HG02610 (cell line): ENCODE measurements around the gene OR52J3.
"Not testable (repeated sequence)": the region's sequence is repeated elsewhere in the genome, so short reads cannot be mapped to it uniquely, and the experiment has no call there.

Experiments
- ATAC-seq: cut with Tn5 transposase; IDR thresholded peaks from one replicate; pipeline ENCODE4 v1.9.1; 2021; ENCODE audit warnings: mild to moderate bottlenecking, moderate library complexity; ENCODE audit not compliant: unreplicated experiment

OR52J3 gene

GRCh38 chr11:5046226-5046625 is at the start of gene OR52J3:
TSS of gene OR52J3 (plus strand) at chr11:5046526. CDS start at chr11:5046526, 0 bp downstream.
- no peak for ATAC-seq

GRCh38 chr11:5004424-5005274 is 41.7 kb upstream of the OR52J3 start:
- ATAC-seq: no peak

GRCh38 chr11:5007561-5007960 is 38.8 kb upstream of the OR52J3 start:
- no peak for ATAC-seq

DNA sequence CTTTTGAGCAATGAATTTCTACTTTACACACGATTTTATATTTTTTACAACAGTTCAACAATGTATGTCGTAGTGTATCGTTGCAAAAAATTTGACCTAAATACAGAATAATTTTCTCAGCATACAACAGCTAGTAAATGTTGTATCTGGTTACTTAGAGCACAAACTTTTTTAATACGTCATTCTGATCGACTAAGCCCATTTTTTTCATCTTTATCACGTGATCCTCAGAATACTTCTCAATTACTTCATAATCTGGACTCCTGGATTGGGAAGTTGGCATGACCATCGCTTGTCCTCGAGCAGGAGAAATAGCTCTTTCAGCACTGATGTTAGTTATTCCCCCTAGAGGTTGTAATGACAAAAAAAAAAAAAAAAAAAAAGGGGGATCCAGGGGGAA is 35.1 kb upstream of the OR52J3 start:
- ATAC-seq: no peak

GRCh38 chr11:5013012-5013411 is 33.3 kb upstream of the OR52J3 start:
- no peak for ATAC-seq

DNA sequence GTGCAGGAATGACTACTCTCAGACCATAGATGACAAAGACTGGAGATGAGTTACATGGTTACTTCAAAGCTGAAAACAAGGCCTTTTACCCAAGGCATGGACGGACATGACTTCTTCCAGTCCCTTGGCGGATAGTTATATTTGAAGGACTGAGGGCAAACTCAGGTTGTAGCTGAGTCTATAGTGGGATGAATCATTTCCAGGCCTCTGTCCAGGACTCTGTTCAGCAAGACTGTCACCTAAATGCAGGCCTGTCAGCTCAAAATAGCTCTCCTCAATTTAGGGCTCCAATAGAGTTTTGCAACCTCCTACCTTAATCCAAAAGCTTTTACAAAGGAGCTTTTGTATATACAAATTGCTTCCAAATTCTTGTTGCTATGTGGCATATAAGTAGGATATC is 24.3 kb upstream of the OR52J3 start:
- ATAC-seq: no peak

- ATAC-seq: no peak
Observed at GRCh38 chr11:5036669-5037068, 9.7 kb upstream of the OR52J3 start.

DNA sequence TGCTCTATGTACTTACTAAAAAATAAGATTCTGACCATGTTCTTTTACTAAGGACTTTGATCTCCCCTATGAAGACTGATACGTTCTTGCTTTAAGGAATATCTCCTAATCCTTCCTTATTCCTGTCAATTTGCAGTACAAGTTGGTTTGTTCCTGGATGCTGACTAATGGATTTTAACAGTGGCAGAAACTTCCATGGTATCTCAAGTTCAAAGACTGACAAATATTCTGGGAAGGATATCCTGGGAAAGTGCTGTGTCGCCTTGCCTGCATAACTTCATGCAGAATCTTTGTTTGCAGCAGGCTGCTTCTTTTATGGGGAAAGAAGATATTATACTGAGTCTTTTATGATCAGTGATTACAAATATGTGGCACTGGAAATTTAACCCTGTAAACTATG is 8.4 kb upstream of the OR52J3 start:
- ATAC-seq: no peak

GRCh38 chr11:5038341-5038740 is 8.0 kb upstream of the OR52J3 start:
- no peak for ATAC-seq

DNA sequence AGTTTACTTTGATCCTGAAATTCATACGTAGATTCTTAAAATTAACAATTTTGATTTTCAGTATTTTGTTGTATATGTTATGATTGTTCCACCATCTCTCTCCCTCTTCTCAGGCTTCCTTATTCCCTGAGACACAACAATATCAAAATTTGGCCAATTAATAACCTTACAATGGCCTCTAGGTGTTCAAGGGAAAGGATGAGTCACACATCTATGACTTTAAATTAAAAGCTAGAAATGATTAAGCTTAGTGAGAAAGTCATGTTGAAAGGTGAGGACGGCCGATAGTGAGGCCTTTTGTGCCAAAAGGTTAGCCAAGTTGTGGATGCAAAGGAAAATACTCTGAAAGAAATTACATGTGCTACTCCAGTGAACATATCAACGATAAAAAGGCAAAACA is 5.5 kb upstream of the OR52J3 start:
- no peak for ATAC-seq

DNA sequence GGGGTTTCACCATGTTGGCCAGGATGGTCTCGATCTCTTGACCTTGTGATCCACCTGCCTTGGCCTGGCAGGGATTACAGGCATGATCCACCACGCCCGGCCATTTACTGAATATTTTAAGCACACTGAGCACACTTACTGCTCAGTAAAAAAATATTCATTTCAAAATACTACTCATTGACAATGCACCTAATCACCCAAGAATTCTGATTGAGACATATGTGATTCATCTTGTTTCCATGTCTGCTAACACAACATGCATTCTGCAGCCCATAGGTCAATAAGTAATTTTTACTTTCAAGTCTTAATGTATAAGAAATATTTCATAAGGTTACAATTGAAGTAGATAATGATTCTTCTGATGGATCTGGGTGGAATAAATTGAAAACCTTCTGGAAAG is 4.2 kb upstream of the OR52J3 start:
- ATAC-seq: no peak

GRCh38 chr11:5043380-5043779 is 2.9 kb upstream of the OR52J3 start:
- ATAC-seq: no peak

DNA sequence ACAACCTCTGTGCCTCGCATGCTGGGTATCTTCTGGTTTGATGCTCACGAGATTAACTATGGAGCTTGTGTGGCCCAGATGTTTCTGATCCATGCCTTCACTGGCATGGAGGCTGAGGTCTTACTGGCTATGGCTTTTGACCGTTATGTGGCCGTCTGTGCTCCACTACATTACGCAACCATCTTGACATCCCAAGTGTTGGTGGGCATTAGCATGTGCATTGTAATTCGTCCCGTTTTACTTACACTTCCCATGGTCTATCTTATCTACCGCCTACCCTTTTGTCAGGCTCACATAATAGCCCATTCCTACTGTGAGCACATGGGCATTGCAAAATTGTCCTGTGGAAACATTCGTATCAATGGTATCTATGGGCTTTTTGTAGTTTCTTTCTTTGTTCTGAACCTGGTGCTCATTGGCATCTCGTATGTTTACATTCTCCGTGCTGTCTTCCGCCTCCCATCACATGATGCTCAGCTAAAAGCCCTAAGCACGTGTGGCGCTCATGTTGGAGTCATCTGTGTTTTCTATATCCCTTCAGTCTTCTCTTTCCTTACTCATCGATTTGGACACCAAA is 516 bp downstream of the OR52J3 start:
- no peak for ATAC-seq

GRCh38 chr11:5058679-5059078 is 12.4 kb downstream of the OR52J3 start:
- not testable (repeated sequence) for ATAC-seq

DNA sequence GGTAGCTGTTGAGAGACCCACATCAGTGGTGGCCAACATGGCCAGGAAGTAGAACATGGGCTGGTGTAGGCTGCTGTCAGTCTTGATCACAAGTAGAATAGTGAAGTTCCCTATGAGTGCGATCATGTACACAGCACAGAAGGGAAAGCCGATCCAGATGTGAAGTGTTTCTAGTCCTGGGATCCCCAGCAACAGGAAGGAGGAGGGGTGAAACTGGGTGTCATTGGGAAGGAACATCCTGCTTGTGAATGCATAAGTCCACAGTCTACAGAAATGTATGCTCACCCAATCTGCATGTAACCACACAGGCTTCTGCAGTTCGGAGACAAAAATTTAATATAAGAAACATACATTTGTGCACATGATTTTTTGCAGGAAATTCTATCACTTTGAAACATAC is 13.1 kb downstream of the OR52J3 start, which contains the start of gene OR52E2:
Gene OR52E2 (minus strand): TSS at position 237 of the 400 bp plus-strand sequence. CDS start 0 bp downstream, at position 237.
- ATAC-seq: no peak

DNA sequence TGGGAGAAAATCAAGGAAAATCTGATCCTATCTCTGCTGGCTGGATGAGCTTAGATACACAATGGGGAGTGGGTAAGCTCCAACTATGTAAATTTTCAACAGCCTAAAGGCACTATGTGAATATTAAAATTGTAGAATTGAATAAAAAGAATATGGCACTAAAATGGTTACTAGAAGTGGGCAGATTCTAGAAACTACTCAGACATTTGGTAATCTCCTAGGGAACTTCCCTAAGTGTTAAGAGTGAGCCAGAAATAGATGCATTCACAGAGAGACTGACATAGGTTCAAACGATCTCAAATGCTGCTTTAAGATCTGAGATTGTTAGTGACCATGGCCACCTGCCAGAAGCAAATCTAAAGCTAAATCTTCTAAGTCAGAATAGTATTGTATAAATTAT is 18.7 kb downstream of the OR52J3 start:
- no peak for ATAC-seq

DNA sequence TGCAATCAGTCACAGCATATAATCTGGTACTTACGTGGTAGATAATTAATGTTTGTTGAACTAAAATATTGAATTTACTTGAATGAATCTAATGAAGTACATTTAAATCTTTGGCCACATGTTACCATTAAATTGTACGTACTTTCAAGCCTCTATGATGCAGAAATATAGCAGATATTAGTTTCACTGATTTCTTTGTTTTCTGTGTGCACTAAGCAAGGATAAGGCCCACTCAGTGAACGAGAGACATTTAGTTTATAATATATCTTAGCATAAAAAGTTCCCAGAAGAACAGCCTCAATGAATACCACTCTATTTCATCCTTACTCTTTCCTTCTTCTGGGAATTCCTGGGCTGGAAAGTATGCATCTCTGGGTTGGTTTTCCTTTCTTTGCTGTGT is 22.9 kb downstream of the OR52J3 start, which contains the start of gene OR52E1:
Gene OR52E1 (plus strand): TSS at position 301 of the 400 bp plus-strand sequence.
- no peak for ATAC-seq

GRCh38 chr11:5071799-5072198 is 25.5 kb downstream of the OR52J3 start:
- no peak for ATAC-seq

DNA sequence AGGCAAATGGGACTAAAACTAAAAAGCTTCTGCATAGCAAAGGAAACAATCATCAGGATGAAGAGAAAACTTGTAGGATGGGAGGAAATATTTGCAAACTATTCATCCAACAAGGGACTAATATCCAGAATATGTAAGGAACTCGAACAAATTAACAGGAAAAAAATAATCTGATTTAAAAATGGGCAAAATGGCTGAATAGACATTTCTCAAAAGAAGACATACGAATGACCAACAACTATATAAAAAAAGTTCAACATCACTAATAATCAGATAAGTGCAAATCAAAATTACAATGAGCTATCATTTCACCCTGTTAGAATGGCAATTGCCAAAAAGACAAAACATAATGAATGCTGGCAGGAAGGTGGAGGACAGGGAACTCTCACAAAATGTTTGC is 35.1 kb downstream of the OR52J3 start:
- no peak for ATAC-seq

- ATAC-seq: no peak
Observed at GRCh38 chr11:5083602-5084001, 37.3 kb downstream of the OR52J3 start.

GRCh38 chr11:5088556-5088955 is 42.2 kb downstream of the OR52J3 start:
- ATAC-seq: no peak

GRCh38 chr11:5090668-5091067 is 44.3 kb downstream of the OR52J3 start:
- no peak for ATAC-seq
